ENCODE data around the gene NEDD9. TPM values are rescaled to one million over a fixed set of nuclear protein-coding genes. Genes with fewer than 3 reads are reported as not detected.

The NEDD9 gene
- total and polyA plus RNA-seq, 2 of the 13 experiments (the other 11 are each of a cell fraction or from before 2014, with no cell fraction given), result 27.1 to 389 TPM

DNA sequence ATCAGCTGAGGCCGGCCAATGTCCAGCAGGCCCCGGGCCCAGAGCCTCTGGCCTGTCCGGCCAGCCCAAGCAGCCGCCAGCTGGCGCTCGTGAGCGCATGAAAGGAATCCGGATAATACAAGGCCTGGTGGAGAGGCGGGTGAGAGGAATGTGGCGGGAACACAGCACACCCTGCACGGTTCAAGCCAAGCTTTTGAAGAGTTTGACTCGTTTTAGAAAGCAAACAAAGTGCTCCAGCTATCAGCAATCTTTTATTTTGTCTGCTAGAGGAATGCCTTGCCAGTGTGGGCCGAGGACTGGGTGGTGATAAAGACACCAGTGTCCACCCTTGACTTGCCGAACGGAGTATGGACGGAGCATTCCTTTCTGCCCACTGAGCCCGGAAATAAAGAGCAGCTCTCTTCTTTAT is 9.3 kb upstream of the NEDD9 start (continued):
- TF ChIP-seq ZNF446 (CRISPR knock-in tag; IDR thresholded peaks at IDR 0.05) (no peak), FOXO1 (CRISPR knock-in tag; IDR thresholded peaks at IDR 0.05) (peak; percentile 75), KAT2B (IDR thresholded peaks at IDR 0.05; ENCODE audit: borderline replicate concordance, low read depth, low read length) (no peak), ZNF672 (CRISPR knock-in tag; IDR thresholded peaks at IDR 0.05) (no peak), PCBP1 (IDR thresholded peaks at IDR 0.05; ENCODE audit: borderline replicate concordance, low read depth, low read length) (no peak), ZNF329 (CRISPR knock-in tag; IDR thresholded peaks at IDR 0.05; ENCODE audit: low read depth) (0 out of 2 replicates have a peak, but pooled peaks have one; percentile 45), SRF (IDR thresholded peaks at IDR 0.05; ENCODE audit: low read depth, low read length) (0 out of 2 replicates have a peak, but pooled peaks have one; percentile 1), ZFP41 (CRISPR knock-in tag; IDR thresholded peaks at IDR 0.05; ENCODE audit: borderline replicate concordance) (no peak), DZIP1 (CRISPR knock-in tag; IDR thresholded peaks at IDR 0.05) (no peak), KDM5B (CRISPR knock-in tag; IDR thresholded peaks at IDR 0.05; ENCODE audit: borderline replicate concordance) (peak; percentile 79; the same call in 1 of the 2 replicates), HNRNPLL (IDR thresholded peaks at IDR 0.05; ENCODE audit: low read depth, low read length, poor library complexity, severe bottlenecking) (peak; percentile 40), PLSCR1 (CRISPR knock-in tag; IDR thresholded peaks at IDR 0.05; ENCODE audit: borderline replicate concordance) (no peak), NRL (CRISPR knock-in tag; IDR thresholded peaks at IDR 0.05; ENCODE audit: borderline replicate concordance) (no peak; the same call in 1 of the 2 replicates), CCAR2 (optimal IDR thresholded peaks at IDR 0.05; ENCODE audit: low read depth, low read length) (no peak), CBX1 (IDR thresholded peaks at IDR 0.05; ENCODE audit: low read depth) (peak; percentile 83), ZNF513 (CRISPR knock-in tag; conservative IDR thresholded peaks at IDR 0.05) (no peak), EP300 (IDR thresholded peaks at IDR 0.05; ENCODE audit: low read depth in 2 of 2, low read length in 2 of 2) (peak in 1 of 2 experiments; percentile 55; a peak in 1 of 4 replicates), EP300 (CRISPR knock-in tag; IDR thresholded peaks at IDR 0.05; ENCODE audit: borderline replicate concordance) (no peak; the same call in 1 of the 2 replicates), SOX6 (IDR thresholded peaks at IDR 0.05) (no peak), SOX6 (CRISPR knock-in tag; IDR thresholded peaks at IDR 0.05) (peak; percentile 91)
- TF ChIP-seq, protein P1, sequence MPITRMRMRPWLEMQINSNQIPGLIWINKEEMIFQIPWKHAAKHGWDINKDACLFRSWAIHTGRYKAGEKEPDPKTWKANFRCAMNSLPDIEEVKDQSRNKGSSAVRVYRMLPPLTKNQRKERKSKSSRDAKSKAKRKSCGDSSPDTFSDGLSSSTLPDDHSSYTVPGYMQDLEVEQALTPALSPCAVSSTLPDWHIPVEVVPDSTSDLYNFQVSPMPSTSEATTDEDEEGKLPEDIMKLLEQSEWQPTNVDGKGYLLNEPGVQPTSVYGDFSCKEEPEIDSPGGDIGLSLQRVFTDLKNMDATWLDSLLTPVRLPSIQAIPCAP (CRISPR knock-in tag; IDR thresholded peaks at IDR 0.05; ENCODE audit: low read depth), result no peak

All from HepG2 (cell line).